HL-60 (cell line): ENCODE results near the gene CES5A.

Experiments
- CTCF ChIP-seq: IDR thresholded peaks from one replicate; pipeline ENCODE4 v1.5.1; 2011; ENCODE audit warnings: low read length, control low read depth, inconsistent platforms; ENCODE audit not compliant: insufficient read depth
- REST ChIP-seq: IDR thresholded peaks from 2 replicates; pipeline ENCODE4 v1.6.1; 2012; ENCODE audit warnings: low read depth; ENCODE audit not compliant: insufficient replicate concordance

GRCh38 chr16:55842369-55843104 lies 32.6 kb downstream of the CES5A start:
- TF ChIP-seq CTCF (peak; percentile 43), REST (no peak)
